ENCODE measurements around the gene TXNDC5.

DNA sequence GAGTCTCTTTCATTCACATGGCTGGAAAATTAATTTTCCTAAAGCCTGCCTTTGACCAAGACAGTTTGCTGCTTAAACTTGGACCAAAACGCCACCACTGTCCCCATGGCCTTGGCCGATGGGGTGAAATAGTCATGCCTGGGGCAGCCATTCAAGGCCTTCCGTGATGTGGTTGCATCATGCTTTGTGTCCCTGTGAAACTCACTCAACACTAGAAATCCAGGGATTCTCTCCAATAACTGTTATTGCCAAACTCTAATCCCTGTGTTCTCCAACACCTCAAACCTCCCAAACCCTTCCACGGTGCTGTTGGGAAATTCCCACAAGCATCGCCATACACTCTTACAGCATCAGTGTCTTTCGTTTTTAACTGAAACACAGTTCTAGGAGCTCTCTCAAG is 1.4 kb upstream of the TXNDC5 start:
- no peak for TF ChIP-seq POLR2A (IDR thresholded peaks at IDR 0.05)
- TF ChIP-seq, protein P1, sequence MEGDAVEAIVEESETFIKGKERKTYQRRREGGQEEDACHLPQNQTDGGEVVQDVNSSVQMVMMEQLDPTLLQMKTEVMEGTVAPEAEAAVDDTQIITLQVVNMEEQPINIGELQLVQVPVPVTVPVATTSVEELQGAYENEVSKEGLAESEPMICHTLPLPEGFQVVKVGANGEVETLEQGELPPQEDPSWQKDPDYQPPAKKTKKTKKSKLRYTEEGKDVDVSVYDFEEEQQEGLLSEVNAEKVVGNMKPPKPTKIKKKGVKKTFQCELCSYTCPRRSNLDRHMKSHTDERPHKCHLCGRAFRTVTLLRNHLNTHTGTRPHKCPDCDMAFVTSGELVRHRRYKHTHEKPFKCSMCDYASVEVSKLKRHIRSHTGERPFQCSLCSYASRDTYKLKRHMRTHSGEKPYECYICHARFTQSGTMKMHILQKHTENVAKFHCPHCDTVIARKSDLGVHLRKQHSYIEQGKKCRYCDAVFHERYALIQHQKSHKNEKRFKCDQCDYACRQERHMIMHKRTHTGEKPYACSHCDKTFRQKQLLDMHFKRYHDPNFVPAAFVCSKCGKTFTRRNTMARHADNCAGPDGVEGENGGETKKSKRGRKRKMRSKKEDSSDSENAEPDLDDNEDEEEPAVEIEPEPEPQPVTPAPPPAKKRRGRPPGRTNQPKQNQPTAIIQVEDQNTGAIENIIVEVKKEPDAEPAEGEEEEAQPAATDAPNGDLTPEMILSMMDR (IDR thresholded peaks at IDR 0.05): no peak
- peak in 2 of 3 donors; percentile 58 to 81 for TF ChIP-seq POLR2AphosphoS5 (IDR thresholded peaks at IDR 0.05)
